HG03432 (cell line): ENCODE results near the gene P3R3URF.
A peak's percentile ranks its signal among the peaks of the same experiment; 100 is the strongest.

Experiments
- ATAC-seq: cut with Tn5 transposase; IDR thresholded peaks from one replicate; pipeline ENCODE4 v1.9.1; 2021; ENCODE audit warnings: mild to moderate bottlenecking, moderate library complexity; ENCODE audit not compliant: unreplicated experiment

The P3R3URF gene

DNA sequence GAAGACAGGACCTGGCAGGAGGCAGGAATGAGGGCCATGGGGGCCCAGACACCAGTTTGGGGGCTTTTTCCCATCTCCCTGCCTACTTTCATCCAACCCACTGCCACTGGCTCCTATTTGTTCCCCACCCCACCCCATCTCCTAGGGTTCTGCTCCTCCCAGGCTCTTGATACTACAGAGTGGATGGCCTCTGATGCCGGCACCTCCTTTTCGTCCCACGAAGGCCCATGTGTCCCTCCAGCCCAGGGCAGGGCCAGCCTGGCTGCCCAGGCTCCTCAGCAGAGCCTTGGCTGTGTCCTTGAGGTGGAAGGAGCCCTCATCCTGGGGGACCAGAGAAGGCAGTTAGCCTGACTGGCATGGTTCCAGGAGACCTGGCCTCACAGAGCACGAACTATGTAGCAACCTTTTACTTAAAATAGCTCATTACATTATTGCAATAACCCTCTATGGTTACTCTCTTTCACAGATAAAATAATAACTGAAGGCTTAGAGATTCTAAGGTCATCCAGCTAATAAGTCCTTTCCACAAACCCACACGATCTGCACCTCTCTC, 18.4 kb upstream of the P3R3URF start:
- no peak for ATAC-seq

DNA sequence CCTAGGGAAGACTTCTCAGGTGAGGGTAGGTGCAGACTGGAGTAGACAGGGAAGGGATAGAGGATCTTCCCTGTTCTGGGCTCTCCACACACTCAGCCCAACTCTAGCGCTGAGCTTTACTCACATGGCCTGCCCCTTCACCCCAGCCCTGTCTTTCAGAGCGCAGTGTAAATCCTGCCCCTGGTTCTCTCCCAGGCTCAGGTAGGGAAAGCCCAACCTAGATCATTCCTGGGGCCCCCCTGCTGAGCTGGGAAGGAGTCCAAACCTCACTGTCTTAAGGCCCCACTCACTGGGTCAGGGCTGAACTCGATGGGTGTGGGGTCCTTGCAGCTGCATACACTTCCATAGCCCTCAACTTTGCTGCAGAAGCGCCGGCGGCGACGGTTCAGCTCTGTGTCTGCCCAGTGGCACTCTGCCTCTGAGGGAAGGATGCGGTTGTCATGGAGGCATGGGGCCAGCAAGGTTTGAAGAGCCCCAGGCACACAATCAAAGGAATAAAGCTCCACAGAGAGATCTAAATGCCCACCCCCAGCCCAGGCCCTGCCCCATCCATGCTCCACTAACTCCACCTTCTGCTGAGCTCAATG, 17.8 kb upstream of the P3R3URF start:
- ATAC-seq = no peak

DNA sequence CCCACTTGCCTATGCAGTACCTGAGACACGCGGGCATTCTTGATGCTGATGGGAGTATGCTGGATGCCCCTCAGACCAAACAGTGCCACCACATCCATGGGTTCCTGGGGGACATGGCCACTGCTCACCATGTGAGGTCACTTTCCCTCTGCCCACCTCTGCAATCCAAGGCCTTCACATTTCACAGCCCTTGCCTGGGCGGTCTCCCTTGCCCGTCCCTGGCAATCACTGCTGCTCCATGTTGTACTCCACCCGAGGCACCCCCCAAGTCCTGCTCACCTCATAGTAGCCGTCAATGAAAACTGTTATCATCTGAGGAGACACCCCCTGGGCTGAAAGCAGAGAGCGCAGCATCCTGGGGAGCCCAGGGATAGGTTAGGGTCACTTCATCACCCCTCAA, 17.0 kb upstream of the P3R3URF start:
- no peak for ATAC-seq

DNA sequence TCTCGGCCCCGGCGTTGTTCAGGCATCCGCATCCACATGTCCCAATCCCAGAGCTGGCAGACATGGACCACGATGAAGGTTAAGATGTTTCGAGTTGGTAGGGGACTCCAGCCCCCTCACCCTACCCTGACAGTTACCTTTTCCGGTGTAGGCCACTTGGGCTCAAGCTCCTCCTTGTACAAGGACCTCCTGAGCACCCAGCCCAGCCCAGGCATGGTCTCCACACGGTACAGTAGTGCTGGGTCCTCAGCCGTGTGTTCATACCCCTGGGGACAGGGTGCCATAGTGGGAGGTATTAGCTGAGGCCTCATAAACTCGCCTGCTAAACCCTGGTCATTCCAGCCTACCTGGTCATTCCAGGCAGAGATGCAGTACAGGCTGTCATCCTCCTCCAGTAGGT, 15.9 kb upstream of the P3R3URF start:
- no peak for ATAC-seq

DNA sequence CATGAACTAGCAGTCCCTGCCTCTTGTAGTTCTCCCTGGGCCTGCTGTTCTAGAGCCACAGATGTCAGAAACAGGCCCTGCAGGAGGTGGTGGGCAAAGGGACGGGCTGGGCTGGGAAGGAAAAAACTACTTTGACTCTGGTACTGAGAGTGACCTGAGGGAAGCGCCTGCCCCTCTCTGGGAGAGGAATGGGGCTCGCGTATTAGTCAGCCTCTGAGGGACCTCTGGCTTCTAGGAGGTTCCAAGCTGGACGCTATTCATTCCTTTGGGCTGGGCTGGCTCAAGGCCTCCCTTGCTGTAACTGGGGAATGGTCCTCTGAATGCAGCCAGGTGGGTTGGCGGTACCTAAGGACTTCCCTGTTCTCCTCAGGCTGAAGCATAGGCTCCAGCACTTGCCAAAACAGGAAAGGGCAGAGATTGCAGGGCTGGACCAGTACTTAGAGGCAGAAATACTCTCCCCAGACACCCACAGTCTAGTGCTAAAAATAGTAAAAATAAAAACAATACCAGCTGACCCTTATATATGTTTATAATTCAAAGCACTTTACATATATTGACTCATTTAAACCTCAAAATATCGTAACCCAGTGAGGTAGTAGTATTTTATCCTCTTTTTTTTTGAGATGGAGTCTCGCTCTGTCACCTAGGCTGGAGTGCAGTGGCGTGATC, 14.9 kb upstream of the P3R3URF start:
- ATAC-seq = no peak

DNA sequence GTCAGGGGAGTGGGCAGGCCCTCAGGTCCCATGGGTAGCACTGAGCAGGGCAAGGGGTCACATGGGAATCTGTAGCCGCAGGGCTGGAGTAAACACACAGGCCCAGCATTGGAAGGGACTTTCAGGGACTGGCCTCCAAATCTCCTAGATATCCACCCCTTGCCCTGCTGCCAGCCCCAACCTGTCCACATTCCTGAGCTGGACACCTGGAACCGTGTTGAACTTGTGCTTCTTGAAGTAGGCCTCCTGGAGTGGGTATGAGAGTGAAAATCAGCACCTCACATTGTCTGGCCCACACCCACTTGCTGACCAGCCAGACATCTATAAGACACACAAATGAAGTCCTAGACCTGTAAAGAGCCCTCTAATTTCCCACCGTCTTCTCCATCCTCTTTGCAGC, 14.3 kb upstream of the P3R3URF start:
- ATAC-seq = no peak

DNA sequence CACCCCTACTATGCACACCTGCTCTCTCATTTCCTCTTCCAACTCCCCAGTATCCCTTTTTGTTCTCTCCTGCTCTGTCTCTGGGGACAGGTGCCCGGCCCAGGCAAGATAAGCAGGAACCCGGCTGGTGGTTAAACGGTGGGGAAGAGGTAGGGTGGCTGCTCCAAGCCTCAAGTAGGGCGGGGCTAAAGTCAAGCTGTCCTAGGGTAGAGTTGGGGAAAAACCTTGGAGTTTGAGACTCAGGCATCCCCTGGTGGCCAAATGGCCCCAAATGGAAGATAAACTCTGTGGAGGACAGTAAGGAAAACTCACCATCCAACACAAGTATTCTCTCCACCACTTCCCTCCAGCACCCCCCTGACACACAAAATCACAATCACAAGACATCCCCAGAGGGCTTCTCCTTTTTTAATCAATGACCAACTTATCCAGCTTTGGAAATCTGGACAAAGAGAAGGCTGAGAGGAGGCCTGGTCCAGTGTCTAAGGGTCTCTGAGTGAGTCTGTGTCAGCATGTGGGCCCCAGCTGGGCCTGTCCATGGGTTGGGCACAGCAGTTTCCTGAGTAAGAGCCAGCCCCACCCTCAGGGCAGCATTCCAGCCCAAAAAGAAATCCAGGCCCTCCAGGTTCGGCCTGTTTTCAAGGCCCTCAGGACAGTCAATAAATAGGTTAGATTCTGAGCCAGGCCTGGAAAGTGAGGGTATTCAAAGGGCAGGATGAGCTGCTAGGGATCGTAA, 12.2 kb upstream of the P3R3URF start:
- ATAC-seq = no peak

DNA sequence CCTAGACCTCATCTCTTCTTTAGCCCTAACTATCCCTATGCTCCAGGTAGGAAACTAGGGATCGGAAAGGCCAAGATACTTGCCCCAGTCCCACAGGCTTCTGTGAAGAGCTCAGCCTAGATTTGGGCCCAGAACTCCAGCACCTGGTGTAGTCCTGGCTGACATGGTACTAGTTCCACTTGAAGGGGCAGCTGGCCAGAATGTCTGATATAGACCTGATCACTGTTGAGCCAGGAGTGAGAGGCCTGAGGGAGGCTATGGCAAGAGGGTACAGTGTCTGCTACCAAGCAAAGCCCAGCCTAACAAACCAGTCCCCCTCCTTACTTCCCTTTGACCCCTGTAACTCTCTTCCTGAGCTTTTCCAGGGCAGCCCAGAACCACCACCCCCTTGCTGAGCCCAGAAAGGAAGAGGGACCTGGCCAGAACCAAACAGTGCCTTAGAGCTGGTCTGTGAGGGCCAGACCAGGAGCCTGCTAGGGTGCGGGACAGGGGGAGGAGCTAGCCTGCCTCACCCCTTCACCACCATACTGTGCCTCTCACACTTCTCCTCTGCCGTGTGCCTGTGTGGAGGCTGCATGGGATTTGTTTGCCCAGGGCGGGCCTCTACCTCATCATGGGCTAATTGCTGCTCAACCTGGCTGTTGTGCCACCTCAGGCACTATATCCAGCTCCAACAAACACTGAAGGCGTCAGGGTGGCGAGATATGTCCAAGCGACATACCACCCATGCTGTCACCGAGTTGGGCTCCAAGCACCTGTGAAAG, 11.0 kb upstream of the P3R3URF start:
- no peak for ATAC-seq

DNA sequence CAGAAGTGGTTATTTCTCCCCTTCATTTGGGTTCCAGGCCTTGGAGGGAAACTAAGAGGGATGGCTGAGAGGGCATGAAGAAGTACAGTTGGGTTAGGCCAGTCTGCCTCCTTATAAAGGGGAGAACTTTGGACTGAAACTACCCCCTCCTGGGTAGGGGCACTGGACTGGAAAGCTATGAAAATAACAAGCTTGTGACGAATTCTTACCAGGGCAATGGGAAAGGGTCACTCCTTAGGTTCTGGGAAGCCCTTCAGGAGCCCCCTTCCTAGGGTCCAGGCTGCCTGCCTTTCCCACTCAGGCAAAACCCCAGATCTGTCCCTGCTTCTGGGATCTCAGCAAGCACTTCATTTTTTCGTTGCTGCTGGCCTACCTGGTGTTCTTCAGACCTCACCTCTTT, 9.8 kb upstream of the P3R3URF start:
- ATAC-seq = no peak

DNA sequence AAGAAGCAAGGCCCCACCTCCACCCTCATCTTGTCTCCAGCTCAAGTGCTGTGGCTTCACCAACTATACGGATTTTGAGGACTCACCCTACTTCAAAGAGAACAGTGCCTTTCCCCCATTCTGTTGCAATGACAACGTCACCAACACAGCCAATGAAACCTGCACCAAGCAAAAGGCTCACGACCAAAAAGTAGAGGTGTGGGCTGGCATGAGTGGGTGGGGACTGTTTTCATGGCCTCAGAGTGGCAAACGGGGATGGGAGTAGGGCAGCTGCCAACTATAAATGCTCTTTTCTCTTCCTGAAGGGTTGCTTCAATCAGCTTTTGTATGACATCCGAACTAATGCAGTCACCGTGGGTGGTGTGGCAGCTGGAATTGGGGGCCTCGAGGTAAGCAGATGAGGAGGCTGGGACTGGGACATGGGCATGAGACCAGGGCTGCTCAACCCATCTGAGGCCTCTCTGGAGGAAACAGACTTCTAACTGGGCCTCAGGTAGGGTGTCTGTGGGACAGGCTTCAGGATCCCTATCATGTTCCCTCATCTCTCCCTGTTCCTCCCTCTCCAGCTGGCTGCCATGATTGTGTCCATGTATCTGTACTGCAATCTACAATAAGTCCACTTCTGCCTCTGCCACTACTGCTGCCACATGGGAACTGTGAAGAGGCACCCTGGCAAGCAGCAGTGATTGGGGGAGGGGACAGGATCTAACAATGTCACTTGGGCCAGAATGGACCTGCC, 8.8 kb upstream of the P3R3URF start:
- no peak for ATAC-seq

DNA sequence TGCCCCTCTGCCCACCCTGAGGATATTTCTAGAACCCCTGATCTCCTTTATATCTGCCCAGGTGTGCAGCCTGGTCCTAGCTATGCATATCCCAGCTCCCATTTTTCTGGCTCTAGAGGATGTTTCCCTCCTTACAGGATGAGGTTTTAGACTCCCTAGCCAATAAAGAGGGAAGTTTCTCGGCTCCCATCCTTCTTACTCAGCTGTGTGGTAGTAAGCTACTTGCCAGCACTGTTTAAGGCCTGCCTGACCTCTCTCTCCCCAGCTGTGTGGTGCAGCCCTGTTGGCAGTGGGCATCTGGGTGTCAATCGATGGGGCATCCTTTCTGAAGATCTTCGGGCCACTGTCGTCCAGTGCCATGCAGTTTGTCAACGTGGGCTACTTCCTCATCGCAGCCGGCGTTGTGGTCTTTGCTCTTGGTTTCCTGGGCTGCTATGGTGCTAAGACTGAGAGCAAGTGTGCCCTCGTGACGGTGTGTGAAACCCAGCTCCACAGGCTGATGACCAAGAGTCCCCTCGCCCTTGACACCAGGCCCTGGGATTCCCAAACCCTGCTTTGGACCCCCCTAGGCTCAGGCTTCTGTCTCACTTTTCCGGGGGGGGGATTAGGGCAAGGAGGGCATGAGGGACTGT, 7.8 kb upstream of the P3R3URF start:
- ATAC-seq = no peak

DNA sequence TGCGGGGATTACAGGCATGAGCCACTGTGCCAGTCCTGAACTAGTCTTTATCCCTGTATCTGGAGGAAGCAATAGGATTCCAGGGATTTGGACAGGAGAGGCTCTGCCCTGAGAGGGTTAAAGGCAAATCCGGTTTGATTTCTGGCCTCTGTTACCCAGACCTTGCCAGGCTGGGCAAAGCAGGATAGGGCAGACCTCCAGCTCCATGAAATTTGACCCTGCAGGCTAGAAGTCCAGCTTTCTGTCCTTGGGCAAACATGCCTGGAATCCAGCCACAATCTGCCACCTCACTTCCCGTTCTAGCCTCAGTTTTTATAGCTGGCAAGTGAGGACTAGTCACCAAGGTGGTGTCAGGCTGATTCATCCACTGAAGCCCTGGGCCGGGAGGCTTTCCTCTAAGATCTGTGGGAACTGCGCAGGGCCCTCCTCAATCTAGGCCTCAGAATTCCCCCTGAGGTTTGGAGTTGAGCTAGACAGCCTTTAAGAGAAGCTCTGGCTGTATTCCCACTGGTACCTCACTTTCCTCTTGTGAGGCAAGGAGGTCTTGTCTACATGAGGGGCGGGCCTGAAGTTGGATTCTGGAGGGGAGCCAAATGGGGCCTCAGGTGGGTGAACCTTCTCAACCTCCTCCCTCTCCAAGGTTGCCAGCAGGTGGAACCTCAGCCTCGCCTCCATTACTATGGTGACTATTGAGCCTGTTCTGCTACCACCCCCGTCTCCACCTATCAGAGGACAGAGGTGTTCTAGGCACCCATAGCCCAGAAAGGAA, 7.0 kb upstream of the P3R3URF start:
- ATAC-seq = no peak

DNA sequence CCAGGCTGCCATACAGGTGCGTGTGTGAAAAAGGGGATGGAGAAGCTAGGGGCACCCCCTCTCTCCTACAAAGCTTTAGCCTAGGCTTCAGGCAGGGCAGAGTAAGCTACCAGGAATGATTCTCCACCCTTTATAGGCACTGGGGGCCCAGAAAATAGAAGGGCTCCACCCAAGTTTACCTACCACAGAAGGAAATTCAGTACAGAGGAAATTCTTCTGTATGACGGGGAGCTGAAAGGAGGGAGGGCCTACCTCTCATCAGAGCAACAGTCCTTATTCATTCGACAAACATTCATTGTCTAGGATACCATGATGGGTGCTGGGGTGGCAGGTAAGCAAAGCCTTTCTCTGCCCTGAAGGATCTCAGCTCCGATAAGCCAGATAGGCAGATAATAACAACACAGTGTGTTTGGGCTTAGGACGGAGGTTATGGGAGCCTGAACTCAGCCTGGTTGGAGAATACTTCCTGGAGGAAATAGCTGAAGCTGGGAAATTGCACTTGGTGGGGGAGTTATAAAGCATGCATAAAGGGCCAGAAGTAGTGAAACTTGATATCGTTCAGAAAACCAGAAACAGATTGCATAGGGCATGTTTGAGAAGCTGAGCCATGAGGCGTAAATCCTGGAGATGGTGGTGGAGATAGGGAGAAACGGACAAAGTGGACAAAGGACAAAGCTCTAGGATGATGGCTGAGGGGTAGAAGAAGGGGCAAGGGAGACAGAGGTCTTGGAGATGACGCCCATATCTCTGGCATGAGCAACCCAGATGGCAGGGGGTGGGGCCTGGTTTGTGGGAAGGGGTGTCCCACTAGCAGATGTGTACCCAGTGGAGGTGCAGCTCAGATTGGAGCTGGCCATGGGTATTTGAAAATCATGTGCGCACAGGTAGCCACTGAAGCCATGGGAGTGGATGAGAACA, 5.3 kb upstream of the P3R3URF start:
- ATAC-seq = no peak

DNA sequence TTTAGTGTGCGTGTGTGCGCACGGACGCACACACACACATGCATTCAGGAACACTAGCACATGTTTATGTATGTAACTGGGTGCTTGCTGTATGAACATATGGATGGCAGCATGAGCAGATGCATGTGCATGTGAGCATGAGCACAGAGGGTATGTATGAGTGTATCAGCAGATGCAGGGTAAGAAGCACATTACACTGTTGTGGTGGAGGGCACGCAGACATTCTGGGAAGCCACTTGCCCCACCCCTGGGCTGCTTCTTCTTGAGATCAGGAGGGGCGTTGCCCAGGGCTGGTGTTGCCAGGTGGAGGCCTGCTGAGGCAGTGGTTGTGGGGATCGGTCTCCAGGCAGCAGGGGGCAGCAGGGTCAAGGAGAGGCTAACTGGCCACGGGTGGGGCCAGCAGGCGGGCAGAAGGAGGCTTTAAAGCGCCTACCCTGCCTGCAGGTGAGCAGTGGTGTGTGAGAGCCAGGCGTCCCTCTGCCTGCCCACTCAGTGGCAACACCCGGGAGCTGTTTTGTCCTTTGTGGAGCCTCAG, 3.9 kb upstream of the P3R3URF start:
- ATAC-seq = no peak

DNA sequence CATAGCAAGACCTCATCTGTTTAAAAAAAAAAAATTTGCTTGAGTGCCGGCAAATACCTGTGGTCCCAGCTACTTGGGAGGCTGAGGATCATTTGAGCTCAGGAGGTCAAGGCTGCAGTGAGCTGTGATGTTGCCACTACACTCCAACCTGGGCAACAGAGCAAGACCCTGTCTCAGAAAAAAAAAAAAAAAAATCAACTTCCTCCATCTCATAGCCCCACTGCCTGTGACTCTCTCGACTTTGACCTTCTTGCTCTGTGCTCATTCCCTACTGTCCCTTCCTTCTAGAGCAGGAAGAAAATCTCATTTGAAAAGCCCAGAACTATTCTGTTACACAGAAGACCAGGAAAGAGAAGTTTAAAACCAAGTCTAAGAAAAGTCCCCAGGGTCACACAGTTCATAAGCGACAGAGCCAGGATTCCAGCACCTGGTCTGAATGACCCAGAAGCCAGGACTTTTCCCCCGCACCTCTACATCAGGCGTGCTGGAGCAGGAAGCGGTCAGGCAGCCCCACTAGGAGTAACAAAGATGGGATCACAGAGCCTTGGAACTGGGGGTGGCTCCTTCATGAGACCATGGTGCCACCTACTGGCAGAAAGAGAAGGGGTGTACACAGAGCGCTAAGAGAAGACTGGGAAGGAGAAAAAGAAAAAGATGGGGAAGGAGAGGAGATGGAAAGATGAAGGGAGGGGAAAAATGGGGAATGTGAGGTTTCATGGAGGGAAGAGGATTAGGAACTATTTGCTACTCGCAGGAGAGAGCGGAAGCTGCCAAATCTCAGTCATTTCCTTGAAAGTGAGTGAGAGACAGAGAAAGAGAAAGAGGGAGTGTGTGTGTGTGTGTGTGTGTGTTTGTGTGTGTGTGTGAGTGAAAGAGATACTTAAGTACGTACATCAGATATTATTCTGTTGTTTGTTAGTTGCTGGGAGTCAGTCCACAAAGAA, 3.1 kb upstream of the P3R3URF start:
- peak; percentile 61 for ATAC-seq

DNA sequence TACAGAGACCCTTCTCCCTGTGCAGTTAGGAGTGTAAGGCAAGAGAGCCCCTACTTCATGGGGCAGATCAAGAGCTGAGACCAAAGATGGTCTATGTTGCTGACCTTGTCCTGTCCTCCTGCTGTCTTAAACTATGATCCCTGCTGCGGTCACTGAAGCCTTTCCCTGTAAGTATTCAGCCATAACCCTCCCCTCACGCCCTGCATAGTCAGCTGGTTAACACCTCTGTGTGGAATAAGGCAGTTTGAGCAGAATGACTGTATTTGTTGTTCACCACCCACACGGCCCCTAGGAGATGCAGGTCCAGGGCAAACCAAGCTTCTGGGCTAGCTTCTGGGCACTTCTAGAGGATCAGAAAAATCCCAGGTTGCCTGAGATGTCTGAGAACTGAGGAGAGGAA, 1.0 kb downstream of the P3R3URF start:
- ATAC-seq = no peak
